Measurements from ENCODE around the gene TMSB15A.
A peak's percentile ranks its signal among the peaks of the same experiment; 100 is the strongest.
"Not testable (repeated sequence)": the region's sequence is repeated elsewhere in the genome, so short reads cannot be mapped to it uniquely, and the experiment has no call there.

The TMSB15A gene

DNA sequence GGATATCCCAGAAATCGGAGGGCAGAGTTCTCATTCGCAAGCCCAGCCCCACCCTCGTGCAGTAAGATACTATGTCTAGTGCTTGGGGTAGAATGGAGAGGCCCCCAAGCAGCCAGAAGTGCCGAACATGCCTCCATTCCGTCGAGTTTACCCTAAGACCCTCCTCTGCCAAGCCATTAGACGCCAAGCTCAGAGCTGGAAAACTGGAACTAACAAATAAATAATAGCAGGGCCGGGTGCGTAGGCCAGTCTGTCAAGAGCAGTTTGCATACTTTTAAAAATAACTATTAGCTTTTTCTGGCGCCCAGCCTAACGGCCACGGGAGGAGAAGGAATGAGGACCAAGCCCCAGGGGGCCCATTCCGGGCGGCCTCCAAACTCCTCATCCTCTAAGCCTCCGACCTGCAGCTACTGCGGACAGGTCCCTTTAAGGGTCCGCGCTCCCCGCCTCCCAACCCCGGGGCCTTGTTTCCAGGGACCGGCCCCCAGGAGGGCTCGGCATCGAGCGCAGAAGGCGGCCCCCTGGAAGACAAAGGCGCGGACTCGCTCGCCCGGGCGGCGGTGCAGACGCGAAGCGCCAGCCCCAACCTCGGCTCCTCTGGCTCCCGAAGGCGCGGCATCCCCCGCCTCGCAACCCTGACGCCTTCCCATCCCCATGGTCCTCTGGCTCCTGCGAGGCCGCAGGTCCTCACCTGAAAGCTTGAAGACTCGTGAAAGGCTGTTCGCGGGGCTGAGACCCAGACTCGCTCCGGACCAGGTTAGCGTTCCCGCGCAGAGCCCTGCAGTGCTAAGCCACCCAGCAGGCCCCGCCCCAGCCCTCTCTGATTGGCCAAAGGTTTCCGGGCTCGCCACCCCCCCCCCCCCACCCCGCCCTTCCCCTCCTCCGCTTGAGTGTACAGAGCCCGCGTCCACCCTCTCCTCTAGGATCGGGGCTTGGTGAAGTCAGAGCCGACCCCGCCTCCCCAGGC, at the start of gene TMSB15A:
Gene TMSB15A (minus strand): TSS at position 765 of the 967 bp plus-strand sequence.
- DNase-seq = peak; percentile 76

DNA sequence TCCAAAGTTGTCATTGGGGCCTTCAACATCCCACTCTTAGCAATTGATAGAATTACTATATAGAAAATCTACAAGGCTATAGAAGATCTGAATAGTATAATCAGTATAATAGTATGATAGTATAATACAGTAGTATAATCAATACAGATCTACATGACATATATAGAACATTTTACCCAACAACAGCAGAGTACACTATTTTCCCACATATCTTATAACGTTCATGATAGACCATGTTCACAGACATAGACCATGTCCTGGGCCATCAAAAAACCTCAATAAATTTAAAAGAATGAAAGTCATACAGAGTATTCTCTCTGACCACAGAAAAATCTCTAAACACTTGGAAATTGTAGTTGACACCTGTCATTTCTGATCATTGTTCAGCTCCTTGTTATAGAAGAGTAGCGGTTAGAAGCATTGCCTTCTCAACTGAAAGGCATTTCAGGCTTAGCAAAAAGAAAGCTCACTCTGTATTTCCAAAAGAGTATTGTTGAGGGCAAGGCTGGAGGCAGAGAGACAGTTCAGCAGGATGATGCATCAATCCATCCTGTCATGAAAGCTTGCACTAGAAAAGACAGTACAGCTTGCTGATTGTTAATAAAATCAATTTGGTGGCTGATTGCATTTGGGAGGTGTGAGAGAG, 44.0 kb upstream of the TMSB15A start:
- DNase-seq = no peak

DNA sequence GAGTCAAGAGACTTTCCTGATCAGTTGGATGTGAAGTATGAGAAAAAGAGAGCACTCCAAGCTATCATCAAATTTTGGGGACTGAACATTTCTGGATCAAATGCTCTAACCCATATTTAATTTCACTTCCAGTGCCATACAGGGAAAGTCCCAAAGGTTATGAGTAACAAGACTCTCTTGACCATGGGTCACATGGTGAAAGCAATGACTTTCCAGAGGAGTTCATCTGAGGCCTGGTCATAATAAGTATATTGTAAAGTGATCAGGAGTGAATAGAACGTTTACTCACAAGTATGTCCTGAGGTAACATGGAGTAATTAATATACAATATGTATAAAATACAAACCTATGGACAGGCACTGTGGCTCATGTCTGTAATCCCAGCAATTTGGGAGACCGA, 42.1 kb upstream of the TMSB15A start:
- DNase-seq = no peak

DNA sequence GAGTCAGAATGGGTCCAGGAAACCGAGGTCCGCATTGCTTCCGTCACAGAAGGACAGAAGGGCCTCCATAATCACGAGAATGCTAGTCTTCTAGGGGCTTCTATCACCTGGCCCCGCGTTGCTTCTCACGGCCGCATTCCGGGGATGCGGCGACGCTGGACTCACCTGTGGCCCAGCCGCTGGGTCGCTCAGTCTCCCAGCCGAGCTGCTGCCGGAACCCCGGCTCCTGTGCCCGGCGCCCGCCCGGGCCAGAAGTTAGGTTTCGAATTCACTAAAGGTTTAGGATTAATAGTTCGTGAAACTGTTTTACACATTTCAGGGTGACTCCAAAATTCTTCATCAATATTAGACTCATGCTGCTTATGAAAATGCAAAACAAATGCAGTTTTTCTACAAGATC, 31.7 kb upstream of the TMSB15A start:
- no peak for DNase-seq

DNA sequence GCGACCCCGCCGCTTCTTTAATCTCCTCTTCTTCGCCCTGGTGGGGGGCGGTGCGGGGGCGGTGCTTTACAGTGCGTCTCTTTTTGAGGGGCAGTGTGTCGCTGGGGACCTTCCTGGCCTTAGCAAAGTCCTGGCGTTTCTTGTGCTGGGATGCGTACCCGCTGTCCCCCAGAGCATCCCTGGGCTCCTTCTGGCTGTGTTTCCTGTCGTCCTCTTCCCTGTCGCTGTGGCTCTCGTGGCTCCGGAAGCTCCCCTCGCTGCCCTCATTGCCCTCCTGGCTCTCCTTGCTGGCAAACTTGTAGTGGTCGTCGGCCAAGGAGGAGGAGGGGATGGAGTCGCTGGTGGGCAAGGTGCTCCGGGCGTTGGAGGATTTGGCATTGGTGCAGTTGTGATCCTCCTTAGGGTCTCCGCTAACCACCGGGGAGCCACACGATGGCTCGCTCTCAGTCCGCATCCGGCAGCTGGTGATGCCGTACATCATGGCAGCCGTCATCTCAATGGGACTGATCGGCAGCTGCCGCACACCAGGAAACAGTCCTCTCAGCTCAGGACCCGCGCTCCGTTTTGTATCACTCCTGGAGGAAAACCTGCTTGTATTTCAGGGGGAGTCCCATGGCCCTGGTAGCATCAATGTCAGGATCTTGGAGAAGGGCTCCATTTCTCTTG, 30.4 kb upstream of the TMSB15A start:
- DNase-seq = no peak

DNA sequence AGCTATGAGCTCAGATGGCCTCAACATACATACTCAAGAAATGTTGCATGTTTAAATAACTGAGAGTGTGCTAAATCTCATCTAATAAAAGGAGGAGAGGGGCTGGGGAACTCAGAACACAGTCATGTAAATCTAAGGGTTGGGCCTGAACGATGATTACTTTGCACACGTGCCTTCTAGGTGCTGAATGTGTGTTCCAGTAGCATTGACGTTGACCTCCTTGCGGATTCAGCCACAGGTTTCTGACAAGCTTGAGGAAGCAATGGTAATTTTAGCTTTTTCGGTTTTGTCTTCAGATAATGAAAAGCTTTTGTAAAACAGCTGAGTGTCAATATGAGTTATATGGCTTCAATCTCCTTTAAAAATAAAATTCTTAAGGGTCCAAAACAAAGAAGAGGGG, 29.6 kb upstream of the TMSB15A start:
- not testable (repeated sequence) for DNase-seq

DNA sequence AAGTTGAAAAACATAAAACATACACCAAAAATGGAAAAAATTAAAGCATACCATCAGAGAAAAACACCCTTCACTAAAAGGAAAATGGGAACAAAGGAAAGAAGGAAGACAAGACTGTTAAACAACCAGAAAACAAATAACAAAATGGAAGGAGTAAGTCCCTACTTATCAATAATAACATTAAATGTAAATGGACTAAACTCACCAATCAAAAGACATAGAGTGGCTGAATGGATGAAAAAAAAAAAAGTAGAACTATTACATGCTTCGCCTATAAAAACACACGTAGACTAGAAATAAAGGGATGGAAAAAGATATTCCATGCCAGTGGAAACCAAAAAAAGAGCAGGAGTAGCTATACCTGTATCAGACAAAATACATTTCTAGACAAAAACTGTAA, 19.4 kb upstream of the TMSB15A start:
- DNase-seq = no peak

DNA sequence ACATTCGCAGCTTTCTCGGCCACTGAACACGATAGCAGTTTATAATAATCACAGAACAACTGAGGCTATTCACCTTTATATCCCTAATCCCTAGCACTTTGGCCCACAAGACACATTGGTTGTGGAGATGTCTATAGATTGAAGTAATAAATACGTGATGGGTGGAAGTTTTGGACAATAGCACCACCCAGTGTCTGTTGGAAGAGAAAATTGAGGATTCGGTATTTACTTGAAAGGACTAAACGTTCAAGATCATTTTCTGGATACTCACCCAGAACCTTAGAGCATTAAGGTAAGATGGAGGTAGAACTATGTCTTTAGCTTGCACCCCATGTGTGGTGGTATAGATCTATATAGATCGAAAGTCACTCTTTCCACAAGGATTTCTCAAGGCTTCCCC, 787 bp upstream of the TMSB15A start:
- DNase-seq = peak; percentile 63

DNA sequence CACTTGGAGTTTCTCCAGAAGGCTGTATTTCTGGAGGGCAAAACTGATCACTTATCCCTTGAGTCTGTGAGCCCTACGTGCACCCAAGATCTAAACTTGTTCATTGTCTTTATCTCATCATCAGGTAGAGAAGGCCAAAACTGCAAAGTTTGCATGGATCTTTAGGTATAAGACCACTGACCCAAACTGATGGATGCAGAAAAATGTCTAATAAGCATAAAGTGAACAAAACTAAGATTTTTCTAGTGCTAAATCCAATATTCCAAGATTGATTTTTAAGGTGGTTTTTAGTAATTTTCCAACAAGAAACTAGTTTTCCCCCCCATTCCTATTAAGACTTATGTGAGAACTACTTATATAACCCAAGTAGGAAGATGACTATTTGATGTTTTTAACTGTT, 2.0 kb downstream of the TMSB15A start:
- no peak for DNase-seq

DNA sequence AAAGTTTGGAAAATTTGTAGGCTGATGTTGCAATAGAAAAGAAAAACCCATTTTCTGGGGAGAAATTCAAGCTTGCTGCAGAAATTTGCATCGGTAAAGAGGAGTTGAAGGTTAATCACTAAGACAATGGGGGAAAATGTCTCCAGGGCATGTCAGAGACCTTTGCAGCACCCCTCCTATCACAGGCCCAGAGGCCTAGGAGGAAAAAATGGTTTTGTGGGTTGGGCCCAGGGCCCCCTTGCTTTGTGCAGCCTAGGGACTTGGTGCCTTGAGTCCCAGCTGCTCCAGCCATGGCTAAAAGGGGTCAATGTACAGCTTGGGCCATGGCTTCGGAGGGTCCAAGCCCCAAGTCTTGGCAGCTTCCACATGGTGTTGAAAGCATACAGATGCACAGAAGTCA, 17.8 kb downstream of the TMSB15A start:
- DNase-seq = no peak

DNA sequence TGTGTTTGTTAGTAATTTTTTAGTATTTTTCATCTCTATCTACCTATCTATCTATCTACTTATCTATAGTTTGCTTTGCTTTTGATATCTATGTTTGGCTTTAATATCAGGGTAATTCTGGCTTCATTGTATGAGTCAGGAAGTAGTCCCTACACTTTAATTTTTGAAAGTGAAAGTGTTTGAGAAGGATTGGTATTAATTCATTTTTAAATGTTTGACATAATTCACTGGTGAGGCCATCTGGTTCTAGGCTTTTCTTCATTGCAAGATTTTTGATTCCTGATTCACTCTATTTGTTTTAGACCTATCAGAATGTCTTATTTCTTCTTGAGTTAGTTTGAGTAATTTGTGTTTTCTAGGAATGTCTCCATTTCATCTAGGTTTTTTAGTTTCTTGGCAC, 24.8 kb downstream of the TMSB15A start:
- no peak for DNase-seq

DNA sequence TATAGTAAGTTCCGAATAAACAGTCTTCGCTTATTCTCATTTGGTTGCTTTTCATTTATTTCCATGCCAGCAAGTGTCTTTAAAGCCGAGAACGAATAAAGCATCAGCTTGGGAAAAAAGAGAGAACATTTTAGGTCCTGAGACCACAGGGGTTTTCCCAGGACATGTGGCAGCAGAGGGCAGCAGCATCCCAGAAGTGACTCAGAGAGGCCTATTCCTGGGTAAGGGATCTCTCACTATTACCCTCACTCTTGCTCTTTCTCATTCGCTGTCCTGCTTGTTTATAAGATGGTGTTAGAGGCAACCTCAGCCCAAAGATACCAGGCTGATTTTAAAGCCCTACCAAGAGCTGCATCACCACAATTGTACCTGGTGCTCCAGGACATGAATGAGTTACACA, 37.8 kb downstream of the TMSB15A start:
- not testable (repeated sequence) for DNase-seq

DNA sequence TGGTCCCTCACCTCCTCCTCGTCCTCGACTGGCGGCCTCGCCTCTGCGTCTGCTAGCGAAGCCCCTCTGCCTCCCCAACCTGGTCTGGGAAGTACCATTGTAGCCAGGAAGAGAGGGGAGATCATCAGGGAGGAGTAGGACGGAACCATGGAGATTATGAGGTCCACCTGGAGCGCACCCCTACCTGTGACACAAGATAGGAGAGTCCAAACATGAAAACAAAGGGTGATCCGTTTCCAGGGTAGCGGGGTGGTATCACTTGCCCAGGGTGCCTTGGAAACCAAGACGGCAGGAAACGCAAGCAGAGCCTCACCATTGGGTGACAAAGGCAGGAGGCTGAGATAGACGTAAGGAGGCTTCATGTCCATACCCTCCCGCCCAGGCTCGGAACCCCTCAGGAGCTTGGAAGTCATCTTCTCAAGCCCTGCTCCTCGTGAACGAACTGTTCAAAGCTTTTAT, 44.7 kb downstream of the TMSB15A start, which contains the start of gene TCP11X2:
Gene TCP11X2 (minus strand): TSS at position 51 of the 459 bp plus-strand sequence.
- DNase-seq = not testable (repeated sequence)

DNA sequence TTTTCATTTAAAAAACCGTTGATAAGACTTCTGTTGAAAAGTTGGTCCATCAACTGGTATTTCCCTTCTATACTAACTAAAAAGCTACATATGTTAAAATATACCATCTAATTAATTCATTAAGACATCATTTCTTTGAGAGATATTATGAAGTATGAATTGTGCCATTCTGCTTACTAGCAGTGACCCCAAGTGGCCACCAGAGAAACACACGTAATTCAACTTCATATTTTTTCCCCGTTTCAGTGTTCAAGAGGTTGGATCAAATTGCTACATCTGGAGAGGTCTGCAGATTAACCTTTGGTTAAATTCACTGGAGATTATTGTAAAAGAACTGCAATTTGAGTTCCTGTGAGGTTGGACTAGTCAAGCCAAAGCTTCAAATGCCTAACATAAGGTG, 46.3 kb downstream of the TMSB15A start:
- DNase-seq = not testable (repeated sequence)

All from DMS53 (cell line).